Upper lobe of right lung (tissue), 1 donor: ENCODE results near the gene CCDC88C. TPM values are rescaled to one million over a fixed set of nuclear protein-coding genes. Genes with fewer than 3 reads are reported as not detected.

Experiments
- ATAC-seq: fragments of 200-7000 bp; cut with Tn5 transposase; one replicate; pipeline ENCODE4 v1.9.1; 2020; ENCODE audit warnings: mild to moderate bottlenecking, moderate library complexity
- DNase-seq: peaks from one replicate; pipeline ENCODE4 v3.0.0-alpha.2; 2020
- H3K27ac ChIP-seq: fragments of 200-600 bp; one replicate; pipeline ENCODE4 v1.8.0; 2022
- H3K27me3 ChIP-seq: fragments of 200-600 bp; one replicate; pipeline ENCODE4 v1.8.0; 2022; ENCODE audit warnings: mild to moderate bottlenecking
- H3K36me3 ChIP-seq: fragments of 200-600 bp; one replicate; pipeline ENCODE4 v1.8.0; 2022
- H3K4me1 ChIP-seq: fragments of 200-600 bp; one replicate; pipeline ENCODE4 v1.8.0; 2022
- H3K4me3 ChIP-seq: fragments of 200-600 bp; one replicate; pipeline ENCODE4 v1.8.0; 2022; ENCODE audit warnings: mild to moderate bottlenecking
- H3K9me3 ChIP-seq: fragments of 200-600 bp; one replicate; pipeline ENCODE4 v1.8.0; 2022
- intact Hi-C: fragments of 100-400 bp; cut with DNase I; formaldehyde crosslinking; loops from one replicate; pipeline ENCODE4 v1.11.0; 2022
- total RNA-seq: library from RNA; stranded (reverse); fragmentation: NEBNext Ultra II Directional; extraction: Animal tissue kit (Norgen Biotek cat#: 25700); gene quantifications from one replicate; pipeline ENCODE4 v1.2.1, GENCODE V29; 2021
- TF ChIP-seq, protein P1 (sequence below): fragments of 200-600 bp; IDR thresholded peaks from one replicate; pipeline ENCODE4 v1.8.0; 2022; ENCODE audit warnings: antibody characterized with exemption
- donor health status: DM: no; HTN: yes; CAD: no; lungs with severe emphysema.

Gene CCDC88C
- total RNA-seq, 1 donor from 2014 or later = 34.1 TPM

DNA sequence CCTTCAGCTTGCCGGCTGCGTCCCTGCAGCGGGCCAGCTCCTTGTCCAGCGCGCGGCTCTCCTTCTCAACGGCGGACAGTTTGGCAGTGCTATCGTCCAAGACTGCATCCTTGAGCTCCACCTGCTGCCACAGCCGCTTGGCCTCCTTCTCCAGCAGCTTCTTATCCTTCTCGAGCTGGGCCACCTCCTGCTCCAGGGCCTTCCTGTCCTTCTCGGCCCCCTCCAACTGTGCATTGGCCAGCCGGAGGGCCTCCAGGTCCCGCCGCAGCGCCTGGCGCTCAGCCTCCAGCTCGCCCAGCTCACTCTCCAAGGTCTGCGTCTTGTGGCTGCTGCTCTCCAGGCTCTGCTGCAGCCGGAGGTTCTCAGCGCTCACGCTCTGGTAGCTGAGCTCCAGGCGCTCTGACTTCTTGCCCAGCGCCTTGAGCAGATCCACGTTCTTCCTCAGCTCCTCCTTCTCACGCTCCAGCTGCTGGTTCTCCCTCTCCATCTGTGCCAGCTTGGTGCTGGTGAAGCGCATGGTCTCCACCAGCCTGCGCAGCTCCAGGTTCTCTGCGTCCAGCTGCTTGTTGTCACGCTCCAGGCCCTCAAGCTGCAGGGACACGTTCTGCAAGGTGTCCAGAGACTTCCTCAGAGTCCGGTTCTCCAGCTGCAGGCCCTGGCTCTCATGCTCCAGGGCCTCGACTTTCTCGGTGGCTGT, 104.3 kb downstream of the CCDC88C start:
- TF ChIP-seq, protein P1, sequence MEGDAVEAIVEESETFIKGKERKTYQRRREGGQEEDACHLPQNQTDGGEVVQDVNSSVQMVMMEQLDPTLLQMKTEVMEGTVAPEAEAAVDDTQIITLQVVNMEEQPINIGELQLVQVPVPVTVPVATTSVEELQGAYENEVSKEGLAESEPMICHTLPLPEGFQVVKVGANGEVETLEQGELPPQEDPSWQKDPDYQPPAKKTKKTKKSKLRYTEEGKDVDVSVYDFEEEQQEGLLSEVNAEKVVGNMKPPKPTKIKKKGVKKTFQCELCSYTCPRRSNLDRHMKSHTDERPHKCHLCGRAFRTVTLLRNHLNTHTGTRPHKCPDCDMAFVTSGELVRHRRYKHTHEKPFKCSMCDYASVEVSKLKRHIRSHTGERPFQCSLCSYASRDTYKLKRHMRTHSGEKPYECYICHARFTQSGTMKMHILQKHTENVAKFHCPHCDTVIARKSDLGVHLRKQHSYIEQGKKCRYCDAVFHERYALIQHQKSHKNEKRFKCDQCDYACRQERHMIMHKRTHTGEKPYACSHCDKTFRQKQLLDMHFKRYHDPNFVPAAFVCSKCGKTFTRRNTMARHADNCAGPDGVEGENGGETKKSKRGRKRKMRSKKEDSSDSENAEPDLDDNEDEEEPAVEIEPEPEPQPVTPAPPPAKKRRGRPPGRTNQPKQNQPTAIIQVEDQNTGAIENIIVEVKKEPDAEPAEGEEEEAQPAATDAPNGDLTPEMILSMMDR = no peak
- H3K36me3 ChIP-seq = peaks cover 39% of the 10 kb centered on the region
- intact Hi-C loops = no loop called here
- no peaks in the 10 kb centered on the region for H3K9me3 ChIP-seq
- ATAC-seq (no peak), DNase-seq (peak; percentile 62)
- H3K4me1 ChIP-seq = peaks cover 26% of the 10 kb centered on the region
- H3K4me3 ChIP-seq = no peak overlapping the region
- no peak overlapping the region for H3K27ac ChIP-seq
- no peaks in the 10 kb centered on the region for H3K27me3 ChIP-seq

- H3K27me3 ChIP-seq = no peaks in the 10 kb centered on the region
- DNase-seq = peak; percentile 57
- no peak overlapping the region for H3K27ac ChIP-seq
- ATAC-seq = peak; percentile 82
- peaks cover 6% of the 10 kb centered on the region for H3K4me1 ChIP-seq
- no peak overlapping the region for H3K4me3 ChIP-seq
- TF ChIP-seq, protein P1 = no peak
- intact Hi-C loops = no loop called here
- no peaks in the 10 kb centered on the region for H3K9me3 ChIP-seq
- H3K36me3 ChIP-seq = peaks cover 57% of the 10 kb centered on the region
These were observed 106.3 kb downstream of the CCDC88C start for GRCh38 chr14:91311284-91311662.

DNA sequence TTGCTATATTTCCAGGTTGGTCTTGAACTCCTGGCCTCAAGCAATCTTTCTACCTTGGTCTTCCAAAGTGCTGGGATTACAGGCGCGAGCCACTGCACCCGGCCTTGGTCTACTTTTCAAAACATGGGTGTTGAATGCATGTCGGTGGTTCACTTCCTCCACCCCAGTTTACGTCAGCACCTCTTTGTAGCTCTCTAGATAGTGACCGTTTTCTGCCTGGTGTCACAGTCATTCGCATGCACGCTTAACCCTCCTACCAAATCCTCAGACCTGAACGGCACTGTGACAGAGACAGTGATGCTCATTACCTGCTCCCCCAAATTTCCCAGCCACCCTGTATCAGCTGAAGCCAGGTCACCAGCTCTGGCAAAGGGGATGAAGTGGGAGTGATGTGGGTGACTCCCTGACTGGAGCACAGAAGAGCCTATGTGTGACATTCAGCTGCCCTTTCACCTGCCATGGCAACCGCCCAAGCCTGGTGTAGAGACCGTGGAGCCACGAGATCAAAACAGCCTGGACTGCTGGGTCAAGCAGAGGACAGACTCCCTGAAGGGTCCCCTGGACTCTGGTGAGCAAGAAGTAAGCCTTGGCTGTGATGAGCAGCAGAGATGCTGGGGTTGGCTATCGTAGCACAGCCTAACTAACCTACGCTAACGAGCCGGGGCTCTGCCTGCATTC, 106.9 kb downstream of the CCDC88C start:
- TF ChIP-seq, protein P1 = no peak
- ATAC-seq (no peak), DNase-seq (no peak)
- Histone ChIP-seq H3K27me3 (no peaks in the 10 kb centered on the region), H3K27ac (no peak overlapping the region), H3K4me1 (peaks cover under 1% of the 10 kb centered on the region), H3K9me3 (no peaks in the 10 kb centered on the region), H3K36me3 (peaks cover 62% of the 10 kb centered on the region), H3K4me3 (no peak overlapping the region)
- intact Hi-C loops = no loop called here

- no peaks in the 10 kb centered on the region for H3K27me3 ChIP-seq
- intact Hi-C loops = no loop called here
- TF ChIP-seq, protein P1 = no peak
- peaks cover 59% of the 10 kb centered on the region for H3K36me3 ChIP-seq
- H3K4me1 ChIP-seq = no peaks in the 10 kb centered on the region
- DNase-seq (no peak), ATAC-seq (no peak)
- no peaks in the 10 kb centered on the region for H3K9me3 ChIP-seq
- no peak overlapping the region for H3K4me3 ChIP-seq
- no peak overlapping the region for H3K27ac ChIP-seq
These were observed 107.8 kb downstream of the CCDC88C start for GRCh38 chr14:91309756-91310280.

- peaks cover 48% of the 10 kb centered on the region for H3K36me3 ChIP-seq
- intact Hi-C loops = no loop called here
- H3K27me3 ChIP-seq = no peaks in the 10 kb centered on the region
- H3K9me3 ChIP-seq = no peaks in the 10 kb centered on the region
- no peak overlapping the region for H3K4me3 ChIP-seq
- H3K27ac ChIP-seq = no peak overlapping the region
- no peak for DNase-seq
- TF ChIP-seq, protein P1 = no peak
- H3K4me1 ChIP-seq = no peaks in the 10 kb centered on the region
- ATAC-seq = no peak
These were observed 109.3 kb downstream of the CCDC88C start for GRCh38 chr14:91308337-91308736.
